Endodermal cell (in vitro differentiated cells): ENCODE results near the gene MAGT1. TPM values are rescaled to one million over a fixed set of nuclear protein-coding genes. Genes with fewer than 3 reads are reported as not detected.
"Not testable (repeated sequence)": the region's sequence is repeated elsewhere in the genome, so short reads cannot be mapped to it uniquely, and the experiment has no call there.

Experiments
- DNase-seq: peaks from one replicate; pipeline ENCODE4 v3.0.0-alpha.2; 2017
- H3K27ac ChIP-seq: 2 replicates; pipeline ENCODE4 v1.5.1; 2013; ENCODE audit warnings: mild to moderate bottlenecking, low read depth, low read length, moderate library complexity
- H3K27me3 ChIP-seq: 2 replicates; pipeline ENCODE4 v1.6.1; 2013; ENCODE audit warnings: mild to moderate bottlenecking, low read length, moderate library complexity; ENCODE audit not compliant: insufficient read depth, control insufficient read depth, poor library complexity, severe bottlenecking
- H3K36me3 ChIP-seq: 2 replicates; pipeline ENCODE4 v1.7.0; 2013; ENCODE audit warnings: mild to moderate bottlenecking, low read length, moderate library complexity; ENCODE audit not compliant: control insufficient read depth, insufficient read depth
- H3K4me1 ChIP-seq: one replicate; pipeline ENCODE4 v1.7.0; 2013; ENCODE audit warnings: low read length; ENCODE audit not compliant: control insufficient read depth, insufficient read depth
- H3K4me3 ChIP-seq: 2 replicates; pipeline ENCODE4 v1.5.1; 2013; ENCODE audit warnings: mild to moderate bottlenecking, low read length, moderate library complexity
- H3K9ac ChIP-seq: 2 replicates; pipeline ENCODE4 v1.6.1; 2013; ENCODE audit warnings: mild to moderate bottlenecking, low read length, moderate library complexity; ENCODE audit not compliant: poor library complexity, severe bottlenecking; ENCODE audit errors: extremely low read depth
- H3K9me3 ChIP-seq: 2 replicates; pipeline ENCODE4 v1.6.1; 2013; ENCODE audit warnings: mild to moderate bottlenecking, low read length, moderate library complexity; ENCODE audit not compliant: control insufficient read depth
- H3K27ac Mint-ChIP-seq: 2 replicates; pipeline ENCODE4 v1.8.0; 2020; ENCODE audit warnings: mixed read lengths
- H3K27me3 Mint-ChIP-seq: 2 replicates; pipeline ENCODE4 v1.8.0; 2021; ENCODE audit warnings: mild to moderate bottlenecking, mixed read lengths; ENCODE audit not compliant: insufficient read depth
- H3K36me3 Mint-ChIP-seq: 2 replicates; pipeline ENCODE4 v1.8.0; 2020; ENCODE audit warnings: low read depth, mixed read lengths
- H3K4me1 Mint-ChIP-seq: 2 replicates; pipeline ENCODE4 v1.8.0; 2020; ENCODE audit warnings: mixed read lengths
- H3K4me3 Mint-ChIP-seq: 2 replicates; pipeline ENCODE4 v1.8.0; 2020; ENCODE audit warnings: mild to moderate bottlenecking, moderate library complexity, mixed read lengths
- H3K9me3 Mint-ChIP-seq: 2 replicates; pipeline ENCODE4 v1.8.0; 2020; ENCODE audit warnings: mild to moderate bottlenecking, mixed read lengths
- WGBS, 2 experiments: methylation state at CpG; one replicate each; pipeline versions ENCODE4 v1.1.5 to v1.1.7; 2013; ENCODE audit warnings: missing lambda C conversion rate in 2 of 2, mixed read lengths in 1 of 2; ENCODE audit not compliant: insufficient coverage in 1 of 2, insufficient read length in 1 of 2; 5-methylcytosine and 5-hydroxymethylcytosine counted together
- total RNA-seq, 2 donors: library from RNA; stranded (reverse); fragmentation: NEBNext Ultra II Directional in 1 of 2; extraction: Animal tissue kit (Norgen Biotek cat#: 25700) in 1 of 2; gene quantifications; 2 replicates in 1 of 2; 3 replicates in 1 of 2; pipeline ENCODE4 v1.2.1, GENCODE V29; 2021
- TF ChIP-seq, protein P1 (sequence below): fragments of 200-600 bp; sonication (generic); conservative IDR thresholded peaks from 2 replicates; pipeline ENCODE4 v1.5.0; 2021; ENCODE audit warnings: antibody characterized with exemption, mild to moderate bottlenecking

MAGT1 gene
- total RNA-seq, 2 donors from 2014 or later: 40.0 to 54.1 TPM

DNA sequence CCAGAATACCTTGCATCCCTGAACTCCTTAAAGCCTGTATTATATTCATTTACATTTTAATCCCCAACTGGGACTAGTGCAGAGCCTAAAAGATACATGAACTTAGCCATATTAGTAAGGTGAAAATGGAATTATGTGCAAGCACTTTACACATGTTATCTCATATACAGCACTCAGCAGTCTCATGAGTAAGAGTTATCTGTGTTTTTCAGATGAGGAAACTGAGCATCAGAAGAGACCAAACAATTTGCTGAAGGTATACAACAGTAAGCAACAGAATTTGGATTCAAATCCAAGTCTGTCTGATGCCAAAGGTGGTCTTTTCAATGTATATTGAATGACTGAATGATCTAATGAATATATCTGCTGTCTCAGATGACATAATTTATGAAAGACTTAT, 27.6 kb upstream of the MAGT1 start:
- H3K27ac ChIP-seq: no peak overlapping the region
- Mint-ChIP-seq H3K36me3 (no peaks in the 10 kb centered on the region), H3K4me3 (no peak overlapping the region), H3K27me3 (no peaks in the 10 kb centered on the region), H3K9me3 (peaks cover 37% of the 10 kb centered on the region), H3K4me1 (no peaks in the 10 kb centered on the region), H3K27ac (no peak overlapping the region)
- H3K36me3 ChIP-seq: no peaks in the 10 kb centered on the region
- no peak overlapping the region for H3K4me3 ChIP-seq
- no peaks in the 10 kb centered on the region for H3K9me3 ChIP-seq
- H3K4me1 ChIP-seq: no peaks in the 10 kb centered on the region
- no peak overlapping the region for H3K9ac ChIP-seq
- TF ChIP-seq, protein P1, sequence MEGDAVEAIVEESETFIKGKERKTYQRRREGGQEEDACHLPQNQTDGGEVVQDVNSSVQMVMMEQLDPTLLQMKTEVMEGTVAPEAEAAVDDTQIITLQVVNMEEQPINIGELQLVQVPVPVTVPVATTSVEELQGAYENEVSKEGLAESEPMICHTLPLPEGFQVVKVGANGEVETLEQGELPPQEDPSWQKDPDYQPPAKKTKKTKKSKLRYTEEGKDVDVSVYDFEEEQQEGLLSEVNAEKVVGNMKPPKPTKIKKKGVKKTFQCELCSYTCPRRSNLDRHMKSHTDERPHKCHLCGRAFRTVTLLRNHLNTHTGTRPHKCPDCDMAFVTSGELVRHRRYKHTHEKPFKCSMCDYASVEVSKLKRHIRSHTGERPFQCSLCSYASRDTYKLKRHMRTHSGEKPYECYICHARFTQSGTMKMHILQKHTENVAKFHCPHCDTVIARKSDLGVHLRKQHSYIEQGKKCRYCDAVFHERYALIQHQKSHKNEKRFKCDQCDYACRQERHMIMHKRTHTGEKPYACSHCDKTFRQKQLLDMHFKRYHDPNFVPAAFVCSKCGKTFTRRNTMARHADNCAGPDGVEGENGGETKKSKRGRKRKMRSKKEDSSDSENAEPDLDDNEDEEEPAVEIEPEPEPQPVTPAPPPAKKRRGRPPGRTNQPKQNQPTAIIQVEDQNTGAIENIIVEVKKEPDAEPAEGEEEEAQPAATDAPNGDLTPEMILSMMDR: no peak
- no peak for DNase-seq
- H3K27me3 ChIP-seq: no peaks in the 10 kb centered on the region

DNA sequence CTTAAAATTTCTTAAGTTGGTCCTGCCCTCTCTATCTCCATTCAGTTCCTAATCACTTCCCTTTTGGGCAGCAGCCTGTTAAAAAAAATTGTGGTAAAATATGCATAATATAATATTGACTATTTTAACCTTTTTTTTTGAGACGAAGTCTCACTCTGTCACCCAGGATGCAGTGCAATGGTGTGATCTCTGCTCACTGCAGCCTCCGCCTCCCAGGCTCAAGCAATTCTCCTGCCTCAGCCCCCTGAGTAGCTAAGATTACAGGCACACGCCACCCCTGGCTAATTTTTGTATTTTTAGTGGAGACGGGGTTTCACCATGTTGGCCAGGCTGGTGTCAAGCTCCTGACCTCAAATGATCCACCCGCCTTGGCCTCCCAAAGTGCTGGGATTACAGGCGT, 24.1 kb upstream of the MAGT1 start:
- not testable (repeated sequence) for H3K27ac Mint-ChIP-seq, H3K27me3 Mint-ChIP-seq, H3K9me3 ChIP-seq, H3K4me1 ChIP-seq, DNase-seq, H3K4me3 ChIP-seq, H3K9ac ChIP-seq, H3K36me3 ChIP-seq, H3K36me3 Mint-ChIP-seq, H3K4me3 Mint-ChIP-seq, H3K27me3 ChIP-seq, H3K4me1 Mint-ChIP-seq, H3K27ac ChIP-seq
- 85% methylated on average over 6 of the region's 6 CpGs; no CpG with 5 or more reads in 1 of the 2 experiments for WGBS, 2 experiments
- H3K9me3 Mint-ChIP-seq: peaks cover 44% of the 10 kb centered on the region

DNA sequence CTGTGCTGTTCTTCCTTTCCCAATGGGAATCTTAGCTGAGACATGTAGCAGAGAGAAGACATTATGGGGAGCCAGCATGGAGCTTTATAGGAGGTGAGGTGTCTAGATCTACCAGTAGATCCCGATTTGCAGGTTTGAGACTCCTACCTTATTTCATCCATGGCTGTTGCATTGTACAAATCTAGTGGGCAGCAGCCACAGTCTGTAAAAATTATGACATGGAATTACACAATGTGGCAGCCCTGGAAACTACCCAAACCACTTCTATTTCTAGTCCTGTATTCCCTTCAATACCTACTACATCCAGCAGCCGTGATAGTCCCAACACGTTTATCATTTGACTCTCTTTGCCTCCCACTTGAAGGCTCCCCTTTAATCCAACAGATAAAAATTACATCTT, 23.3 kb upstream of the MAGT1 start:
- Mint-ChIP-seq H3K27me3 (no peaks in the 10 kb centered on the region), H3K9me3 (peaks cover 41% of the 10 kb centered on the region)
- 89 to 100% methylated on average over 1 to 3 of the region's 3 CpGs for WGBS, 2 experiments

More for the DNA sequence above, 23.3 kb upstream of the MAGT1 start:
- Histone ChIP-seq H3K4me1 (no peaks in the 10 kb centered on the region), H3K36me3 (no peaks in the 10 kb centered on the region), H3K27me3 (no peaks in the 10 kb centered on the region), H3K27ac (no peak overlapping the region), H3K4me3 (no peak overlapping the region), H3K9me3 (no peaks in the 10 kb centered on the region), H3K9ac (no peak overlapping the region)
- DNase-seq: no peak
- H3K4me1 Mint-ChIP-seq: no peaks in the 10 kb centered on the region
- H3K4me3 Mint-ChIP-seq: no peak overlapping the region
- no peak overlapping the region for H3K27ac Mint-ChIP-seq
- TF ChIP-seq, protein P1: no peak
- no peaks in the 10 kb centered on the region for H3K36me3 Mint-ChIP-seq
